GM23338 (cell line): ENCODE data around the gene MTERF4.

Experiments used
- CREB1 ChIP-seq: fragments of 250-450 bp; sonication (Bioruptor Pico); IDR thresholded peaks from 2 replicates; pipeline ENCODE4 v1.5.0; 2020; ENCODE audit warnings: low read depth, mild to moderate bottlenecking, moderate library complexity
- EZH2 ChIP-seq: fragments of 200-600 bp; sonication (generic); IDR thresholded peaks from one replicate; pipeline ENCODE4 v1.8.0; 2017; ENCODE audit warnings: antibody characterized with exemption, mild to moderate bottlenecking, low read depth; ENCODE audit not compliant: unreplicated experiment
- EZH2phosphoT487 ChIP-seq: fragments of 200-600 bp; sonication (generic); IDR thresholded peaks from one replicate; pipeline ENCODE4 v1.8.1; 2018; ENCODE audit warnings: antibody characterized with exemption; ENCODE audit not compliant: unreplicated experiment
- POLR2AphosphoS5 ChIP-seq: IDR thresholded peaks from 2 replicates; pipeline ENCODE4 v1.6.1; 2016; ENCODE audit warnings: antibody characterized with exemption, low read depth
- TF ChIP-seq, protein P1 (sequence below), 2 experiments: fragments of 200-600 bp in 1 of 2; sonication (generic) in 1 of 2; conservative IDR thresholded peaks; 2 replicates each; pipeline versions ENCODE4 v1.5.1 to v1.6.1; 2016 to 2017; ENCODE audit warnings: antibody characterized with exemption in 2 of 2, low read depth in 2 of 2, mild to moderate bottlenecking in 2 of 2, moderate library complexity in 1 of 2

- TF ChIP-seq EZH2phosphoT487 (no peak), EZH2 (no peak), POLR2AphosphoS5 (no peak), CREB1 (no peak)
- TF ChIP-seq, protein P1, sequence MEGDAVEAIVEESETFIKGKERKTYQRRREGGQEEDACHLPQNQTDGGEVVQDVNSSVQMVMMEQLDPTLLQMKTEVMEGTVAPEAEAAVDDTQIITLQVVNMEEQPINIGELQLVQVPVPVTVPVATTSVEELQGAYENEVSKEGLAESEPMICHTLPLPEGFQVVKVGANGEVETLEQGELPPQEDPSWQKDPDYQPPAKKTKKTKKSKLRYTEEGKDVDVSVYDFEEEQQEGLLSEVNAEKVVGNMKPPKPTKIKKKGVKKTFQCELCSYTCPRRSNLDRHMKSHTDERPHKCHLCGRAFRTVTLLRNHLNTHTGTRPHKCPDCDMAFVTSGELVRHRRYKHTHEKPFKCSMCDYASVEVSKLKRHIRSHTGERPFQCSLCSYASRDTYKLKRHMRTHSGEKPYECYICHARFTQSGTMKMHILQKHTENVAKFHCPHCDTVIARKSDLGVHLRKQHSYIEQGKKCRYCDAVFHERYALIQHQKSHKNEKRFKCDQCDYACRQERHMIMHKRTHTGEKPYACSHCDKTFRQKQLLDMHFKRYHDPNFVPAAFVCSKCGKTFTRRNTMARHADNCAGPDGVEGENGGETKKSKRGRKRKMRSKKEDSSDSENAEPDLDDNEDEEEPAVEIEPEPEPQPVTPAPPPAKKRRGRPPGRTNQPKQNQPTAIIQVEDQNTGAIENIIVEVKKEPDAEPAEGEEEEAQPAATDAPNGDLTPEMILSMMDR (conservative IDR thresholded peaks at IDR 0.05; ENCODE audit: low read depth in 2 of 2), result no peak
These were observed 39.0 kb downstream of the MTERF4 start for GRCh38 chr2:241063093-241063551.
